NB4 (cell line): ENCODE measurements around the gene ZNF23.

Experiments
- POLR2A ChIP-seq: IDR thresholded peaks from 2 replicates; pipeline ENCODE4 v1.6.1; 2011; ENCODE audit warnings: mild to moderate bottlenecking; ENCODE audit not compliant: insufficient read length; ENCODE audit errors: extremely low read depth
- TF ChIP-seq, protein P1 (sequence below): IDR thresholded peaks from one replicate; pipeline ENCODE4 v1.5.1; 2012; ENCODE audit warnings: low read depth, low read length
- TF ChIP-seq, protein P2 (sequence below): IDR thresholded peaks from 2 replicates; pipeline ENCODE4 v1.6.1; 2011; ENCODE audit warnings: low read depth, low read length

DNA sequence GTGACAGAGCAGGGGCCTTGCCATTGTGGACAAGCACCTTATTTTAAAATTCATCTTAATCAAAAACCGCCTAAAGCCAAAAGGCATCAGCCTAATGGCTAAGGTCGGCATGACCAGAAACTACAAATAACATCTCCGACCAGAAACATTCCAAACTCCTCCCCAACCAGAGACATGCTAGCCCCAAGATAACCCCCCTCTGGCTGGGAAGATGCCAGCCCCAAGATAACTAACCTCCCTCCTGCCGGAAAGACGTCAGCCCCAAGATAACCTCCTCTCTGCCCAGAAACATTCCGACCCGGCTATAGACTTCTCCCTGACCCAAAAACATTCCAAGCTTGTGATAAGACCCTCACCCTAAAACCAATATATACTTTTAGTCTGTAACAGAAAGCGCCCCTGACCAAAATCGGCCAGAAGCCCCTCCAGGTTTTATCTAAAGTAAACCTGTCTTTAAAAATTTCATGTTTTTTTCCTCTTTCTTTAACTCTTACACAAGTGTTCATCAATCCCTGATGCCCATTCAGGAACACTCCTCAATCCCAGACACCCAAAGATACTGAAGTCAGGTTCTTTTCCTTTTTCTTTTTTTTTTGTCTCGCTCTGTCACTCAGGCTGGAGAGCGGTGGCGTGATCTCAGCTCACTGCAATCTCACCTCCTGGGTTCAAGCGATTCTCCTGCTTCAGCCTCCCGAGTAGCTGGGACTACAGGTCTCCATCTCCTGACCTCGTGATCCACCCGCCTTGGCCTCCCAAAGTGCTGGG lies 52.9 kb downstream of the ZNF23 start:
- no peak for TF ChIP-seq POLR2A
- TF ChIP-seq, protein P1, sequence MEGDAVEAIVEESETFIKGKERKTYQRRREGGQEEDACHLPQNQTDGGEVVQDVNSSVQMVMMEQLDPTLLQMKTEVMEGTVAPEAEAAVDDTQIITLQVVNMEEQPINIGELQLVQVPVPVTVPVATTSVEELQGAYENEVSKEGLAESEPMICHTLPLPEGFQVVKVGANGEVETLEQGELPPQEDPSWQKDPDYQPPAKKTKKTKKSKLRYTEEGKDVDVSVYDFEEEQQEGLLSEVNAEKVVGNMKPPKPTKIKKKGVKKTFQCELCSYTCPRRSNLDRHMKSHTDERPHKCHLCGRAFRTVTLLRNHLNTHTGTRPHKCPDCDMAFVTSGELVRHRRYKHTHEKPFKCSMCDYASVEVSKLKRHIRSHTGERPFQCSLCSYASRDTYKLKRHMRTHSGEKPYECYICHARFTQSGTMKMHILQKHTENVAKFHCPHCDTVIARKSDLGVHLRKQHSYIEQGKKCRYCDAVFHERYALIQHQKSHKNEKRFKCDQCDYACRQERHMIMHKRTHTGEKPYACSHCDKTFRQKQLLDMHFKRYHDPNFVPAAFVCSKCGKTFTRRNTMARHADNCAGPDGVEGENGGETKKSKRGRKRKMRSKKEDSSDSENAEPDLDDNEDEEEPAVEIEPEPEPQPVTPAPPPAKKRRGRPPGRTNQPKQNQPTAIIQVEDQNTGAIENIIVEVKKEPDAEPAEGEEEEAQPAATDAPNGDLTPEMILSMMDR = no peak
- TF ChIP-seq, protein P2, sequence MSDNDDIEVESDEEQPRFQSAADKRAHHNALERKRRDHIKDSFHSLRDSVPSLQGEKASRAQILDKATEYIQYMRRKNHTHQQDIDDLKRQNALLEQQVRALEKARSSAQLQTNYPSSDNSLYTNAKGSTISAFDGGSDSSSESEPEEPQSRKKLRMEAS = no peak
